Central memory CD8-positive, alpha-beta T cell (primary cell): Measurements from ENCODE around the gene MYO5A.
"Not testable (repeated sequence)": the region's sequence is repeated elsewhere in the genome, so short reads cannot be mapped to it uniquely, and the experiment has no call there.

Experiments used
- ATAC-seq: fragments of 150-1000 bp; cut with Tn5 transposase; replicated peaks from 2 replicates; pipeline ENCODE4 v1.10.0; 2022; ENCODE audit warnings: mild to moderate bottlenecking, moderate FRiP score, moderate number of reproducible peaks; ENCODE audit not compliant: poor library complexity, severe bottlenecking; ENCODE audit errors: extremely low read depth
- DNase-seq, 2 donors: peaks; one replicate each; pipeline ENCODE4 v3.0.0; 2021; ENCODE audit warnings: low spot score in 2 of 2
- H3K27ac Mint-ChIP-seq: one replicate; pipeline ENCODE4 v1.8.0; 2022; ENCODE audit warnings: low read depth, mild to moderate bottlenecking, moderate library complexity, mixed read lengths
- H3K27me3 Mint-ChIP-seq: one replicate; pipeline ENCODE4 v1.8.0; 2022; ENCODE audit warnings: mixed read lengths
- H3K36me3 Mint-ChIP-seq: one replicate; pipeline ENCODE4 v1.8.0; 2022; ENCODE audit warnings: mild to moderate bottlenecking, moderate library complexity, mixed read lengths; ENCODE audit not compliant: insufficient read depth
- H3K4me1 Mint-ChIP-seq: one replicate; pipeline ENCODE4 v1.8.0; 2022; ENCODE audit warnings: mixed read lengths
- H3K4me3 Mint-ChIP-seq: one replicate; pipeline ENCODE4 v1.8.0; 2022; ENCODE audit warnings: mild to moderate bottlenecking, moderate library complexity, mixed read lengths
- H3K9me3 Mint-ChIP-seq: one replicate; pipeline ENCODE4 v1.8.0; 2022; ENCODE audit warnings: mixed read lengths

The MYO5A gene

GRCh38 chr15:52439042-52439441 is 89.6 kb downstream of the MYO5A start:
- not testable (repeated sequence) for H3K36me3 Mint-ChIP-seq, H3K27me3 Mint-ChIP-seq, H3K4me3 Mint-ChIP-seq, H3K27ac Mint-ChIP-seq, ATAC-seq, H3K9me3 Mint-ChIP-seq, DNase-seq
- peaks cover 52% of the 10 kb centered on the region for H3K4me1 Mint-ChIP-seq

- Mint-ChIP-seq H3K36me3 (peaks cover 4% of the 10 kb centered on the region), H3K27me3 (no peaks in the 10 kb centered on the region), H3K4me3 (no peak overlapping the region), H3K4me1 (peaks cover 52% of the 10 kb centered on the region), H3K9me3 (no peaks in the 10 kb centered on the region), H3K27ac (no peak overlapping the region)
- DNase-seq = no peak
- no peak for ATAC-seq
Observed at GRCh38 chr15:52438047-52438446, 90.6 kb downstream of the MYO5A start.

GRCh38 chr15:52437646-52438045 is 91.0 kb downstream of the MYO5A start:
- H3K27me3 Mint-ChIP-seq = no peaks in the 10 kb centered on the region

GRCh38 chr15:52436981-52437380 is 91.7 kb downstream of the MYO5A start:
- Mint-ChIP-seq H3K36me3 (peaks cover 4% of the 10 kb centered on the region), H3K27ac (no peak overlapping the region), H3K4me1 (peaks cover 53% of the 10 kb centered on the region), H3K27me3 (no peaks in the 10 kb centered on the region), H3K9me3 (no peaks in the 10 kb centered on the region), H3K4me3 (no peak overlapping the region)
- DNase-seq (no peak), ATAC-seq (no peak)

More at GRCh38 chr15:52437646-52438045, 91.0 kb downstream of the MYO5A start:
- peaks cover 55% of the 10 kb centered on the region for H3K4me1 Mint-ChIP-seq
- H3K27ac Mint-ChIP-seq = no peak overlapping the region
- H3K4me3 Mint-ChIP-seq = no peak overlapping the region
- H3K36me3 Mint-ChIP-seq = peaks cover 4% of the 10 kb centered on the region
- no peak for DNase-seq
- no peak for ATAC-seq
- H3K9me3 Mint-ChIP-seq = no peaks in the 10 kb centered on the region

GRCh38 chr15:52434885-52435284 is 93.8 kb downstream of the MYO5A start:
- Mint-ChIP-seq H3K9me3 (no peaks in the 10 kb centered on the region), H3K27me3 (no peaks in the 10 kb centered on the region), H3K4me1 (peaks cover 39% of the 10 kb centered on the region), H3K27ac (no peak overlapping the region), H3K4me3 (no peak overlapping the region), H3K36me3 (peaks cover 4% of the 10 kb centered on the region)
- DNase-seq = no peak
- ATAC-seq = no peak

GRCh38 chr15:52428297-52428696 is 100.4 kb downstream of the MYO5A start:
- peaks cover 5% of the 10 kb centered on the region for H3K4me1 Mint-ChIP-seq
- H3K4me3 Mint-ChIP-seq = no peak overlapping the region
- no peak overlapping the region for H3K27ac Mint-ChIP-seq
- DNase-seq (no peak), ATAC-seq (no peak)
- no peaks in the 10 kb centered on the region for H3K9me3 Mint-ChIP-seq
- H3K27me3 Mint-ChIP-seq = no peaks in the 10 kb centered on the region
- H3K36me3 Mint-ChIP-seq = peaks cover 14% of the 10 kb centered on the region

GRCh38 chr15:52427804-52428203 is 100.9 kb downstream of the MYO5A start:
- H3K27ac Mint-ChIP-seq = peak overlapping the region; percentile 6
- no peak for ATAC-seq
- no peaks in the 10 kb centered on the region for H3K27me3 Mint-ChIP-seq
- peaks cover 4% of the 10 kb centered on the region for H3K4me1 Mint-ChIP-seq
- H3K9me3 Mint-ChIP-seq = no peaks in the 10 kb centered on the region
- H3K36me3 Mint-ChIP-seq = peaks cover 16% of the 10 kb centered on the region
- DNase-seq = no peak
- no peak overlapping the region for H3K4me3 Mint-ChIP-seq

- no peak for ATAC-seq
- Mint-ChIP-seq H3K36me3 (peaks cover 16% of the 10 kb centered on the region), H3K4me1 (peaks cover 5% of the 10 kb centered on the region), H3K9me3 (no peaks in the 10 kb centered on the region), H3K4me3 (no peak overlapping the region), H3K27me3 (no peaks in the 10 kb centered on the region), H3K27ac (no peak overlapping the region)
- DNase-seq = no peak
Observed at GRCh38 chr15:52424856-52425431, 103.7 kb downstream of the MYO5A start.

GRCh38 chr15:52423852-52424251 is 104.8 kb downstream of the MYO5A start:
- H3K27me3 Mint-ChIP-seq = no peaks in the 10 kb centered on the region
- ATAC-seq = no peak
- H3K4me3 Mint-ChIP-seq = no peak overlapping the region

GRCh38 chr15:52422001-52422400 is 106.7 kb downstream of the MYO5A start:
- H3K27ac Mint-ChIP-seq = no peak overlapping the region
- H3K4me3 Mint-ChIP-seq = no peak overlapping the region
- no peaks in the 10 kb centered on the region for H3K27me3 Mint-ChIP-seq
- no peak for DNase-seq
- peaks cover 9% of the 10 kb centered on the region for H3K36me3 Mint-ChIP-seq
- no peaks in the 10 kb centered on the region for H3K9me3 Mint-ChIP-seq
- ATAC-seq = no peak
- H3K4me1 Mint-ChIP-seq = peaks cover 11% of the 10 kb centered on the region

More at GRCh38 chr15:52423852-52424251, 104.8 kb downstream of the MYO5A start:
- no peak overlapping the region for H3K27ac Mint-ChIP-seq
- no peak for DNase-seq
- H3K9me3 Mint-ChIP-seq = no peaks in the 10 kb centered on the region
- peaks cover 5% of the 10 kb centered on the region for H3K4me1 Mint-ChIP-seq
- peaks cover 13% of the 10 kb centered on the region for H3K36me3 Mint-ChIP-seq

GRCh38 chr15:52421029-52421428 is 107.7 kb downstream of the MYO5A start:
- Mint-ChIP-seq H3K36me3 (peaks cover 10% of the 10 kb centered on the region), H3K27ac (no peak overlapping the region), H3K27me3 (no peaks in the 10 kb centered on the region), H3K9me3 (no peaks in the 10 kb centered on the region), H3K4me1 (peaks cover 11% of the 10 kb centered on the region), H3K4me3 (no peak overlapping the region)
- DNase-seq = no peak
- ATAC-seq = no peak

GRCh38 chr15:52419494-52419893 is 109.2 kb downstream of the MYO5A start:
- H3K4me1 Mint-ChIP-seq = peaks cover 11% of the 10 kb centered on the region
- no peak for ATAC-seq
- H3K27me3 Mint-ChIP-seq = no peaks in the 10 kb centered on the region

GRCh38 chr15:52417957-52418356 is 110.7 kb downstream of the MYO5A start:
- no peak for ATAC-seq
- Mint-ChIP-seq H3K27ac (peak overlapping the region; percentile 9), H3K4me3 (no peak overlapping the region), H3K36me3 (peaks cover 9% of the 10 kb centered on the region), H3K9me3 (no peaks in the 10 kb centered on the region), H3K4me1 (peaks cover 11% of the 10 kb centered on the region), H3K27me3 (no peaks in the 10 kb centered on the region)
- DNase-seq = no peak

More at GRCh38 chr15:52419494-52419893, 109.2 kb downstream of the MYO5A start:
- Mint-ChIP-seq H3K36me3 (peaks cover 8% of the 10 kb centered on the region), H3K27ac (no peak overlapping the region), H3K9me3 (no peaks in the 10 kb centered on the region), H3K4me3 (no peak overlapping the region)
- no peak for DNase-seq
